Neural progenitor cell (in vitro differentiated cells): Measurements from ENCODE around the gene CAPN14. TPM values are rescaled to one million over a fixed set of nuclear protein-coding genes. Genes with fewer than 3 reads are reported as not detected.

Experiments used
- DNase-seq: peaks from one replicate; pipeline ENCODE4 v3.0.0-alpha.2; 2016; ENCODE audit warnings: low spot score
- H2AFZ ChIP-seq: fragments of 200-600 bp; sonication (generic); replicated peaks from 2 replicates; pipeline ENCODE4 v1.6.1; 2016; ENCODE audit warnings: antibody characterized with exemption
- H3F3A ChIP-seq: fragments of 200-600 bp; sonication (generic); 2 replicates; pipeline ENCODE4 v1.6.1; 2016; ENCODE audit warnings: antibody characterized with exemption, low read depth
- H3K27ac ChIP-seq: fragments of 200-600 bp; sonication (generic); 2 replicates; pipeline ENCODE4 v1.5.1; 2016; ENCODE audit warnings: mild to moderate bottlenecking
- H3K27me3 ChIP-seq: fragments of 200-600 bp; sonication (generic); 2 replicates; pipeline ENCODE4 v1.6.1; 2016; ENCODE audit warnings: mild to moderate bottlenecking, moderate library complexity
- H3K36me3 ChIP-seq: fragments of 200-600 bp; sonication (generic); 2 replicates; pipeline ENCODE4 v1.5.1; 2016
- H3K4me1 ChIP-seq: fragments of 200-600 bp; sonication (generic); 2 replicates; pipeline ENCODE4 v1.6.1; 2016; ENCODE audit warnings: mixed run types
- H3K4me2 ChIP-seq: fragments of 200-600 bp; sonication (generic); 2 replicates; pipeline ENCODE4 v1.6.1; 2016
- H3K4me3 ChIP-seq: fragments of 200-600 bp; sonication (generic); 2 replicates; pipeline ENCODE4 v1.5.1; 2016
- H3K79me2 ChIP-seq: fragments of 200-600 bp; sonication (generic); 2 replicates; pipeline ENCODE4 v1.6.1; 2016; ENCODE audit warnings: low read depth
- H3K9ac ChIP-seq: fragments of 200-600 bp; sonication (generic); 2 replicates; pipeline ENCODE4 v1.6.1; 2016
- H3K9me3 ChIP-seq: fragments of 200-600 bp; sonication (generic); 2 replicates; pipeline ENCODE4 v1.5.1; 2016; ENCODE audit warnings: low read depth
- H4K20me1 ChIP-seq: fragments of 200-600 bp; sonication (generic); 2 replicates; pipeline ENCODE4 v1.6.1; 2016; ENCODE audit warnings: low read depth
- H3K27ac Mint-ChIP-seq: 3 replicates; pipeline ENCODE4 v1.8.0; 2021; ENCODE audit warnings: mixed read lengths
- H3K27me3 Mint-ChIP-seq: 2 replicates; pipeline ENCODE4 v1.8.0; 2022; ENCODE audit warnings: low read depth, mild to moderate bottlenecking, inconsistent platforms, moderate library complexity, mixed read lengths; ENCODE audit not compliant: insufficient read depth
- H3K36me3 Mint-ChIP-seq: 3 replicates; pipeline ENCODE4 v1.8.0; 2021; ENCODE audit warnings: mixed read lengths
- H3K4me1 Mint-ChIP-seq: 3 replicates; pipeline ENCODE4 v1.8.0; 2021; ENCODE audit warnings: mixed read lengths
- H3K4me3 Mint-ChIP-seq: 3 replicates; pipeline ENCODE4 v1.8.0; 2021; ENCODE audit warnings: mild to moderate bottlenecking, moderate library complexity, mixed read lengths
- H3K9me3 Mint-ChIP-seq: 3 replicates; pipeline ENCODE4 v1.8.0; 2020; ENCODE audit warnings: mixed read lengths
- EZH2 ChIP-seq: fragments of 200-600 bp; sonication (generic); IDR thresholded peaks from 2 replicates; pipeline ENCODE4 v1.6.1; 2017; ENCODE audit warnings: antibody characterized with exemption, mild to moderate bottlenecking, moderate library complexity
- EZH2phosphoT487 ChIP-seq: fragments of 200-600 bp; sonication (generic); IDR thresholded peaks from 2 replicates; pipeline ENCODE4 v1.6.1; 2017; ENCODE audit warnings: antibody characterized with exemption
- total RNA-seq: library from RNA; depleted of rRNA; stranded (reverse); fragments of >200 nt; gene quantifications from 2 replicates; pipeline ENCODE4 v1.2.3, GENCODE V29; 2015; ENCODE audit warnings: low replicate concordance
- TF ChIP-seq, protein P1 (sequence below): fragments of 200-600 bp; sonication (generic); IDR thresholded peaks from 2 replicates; pipeline ENCODE4 v1.5.1; 2017; ENCODE audit warnings: antibody characterized with exemption, mild to moderate bottlenecking

CAPN14 gene
- total RNA-seq, 1 donor from 2014 or later, result 0.04 TPM

DNA sequence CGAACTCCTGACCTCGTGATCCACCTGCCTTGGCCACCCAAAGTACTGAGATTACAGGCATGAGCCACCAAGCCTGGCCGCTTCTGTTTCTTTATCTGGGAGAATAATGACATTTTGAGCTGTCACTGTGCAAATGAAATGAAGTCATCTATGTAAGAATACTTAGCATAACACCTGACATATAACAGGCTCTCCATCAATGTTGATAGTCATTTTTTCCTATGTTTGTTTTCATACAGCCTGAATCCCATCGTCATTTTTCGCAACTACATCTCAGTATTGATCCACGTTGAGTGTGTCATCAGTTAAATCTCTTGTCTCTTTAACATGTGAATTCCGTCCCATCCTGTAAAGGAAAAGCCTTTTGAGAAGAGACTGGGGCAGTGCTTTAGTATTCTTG is 6.4 kb upstream of the CAPN14 start:
- Histone ChIP-seq H3K27ac (no peak overlapping the region), H3F3A (no peaks in the 10 kb centered on the region), H3K79me2 (no peaks in the 10 kb centered on the region), H3K27me3 (no peaks in the 10 kb centered on the region), H3K4me3 (no peak overlapping the region), H3K9ac (no peak overlapping the region), H3K4me1 (no peaks in the 10 kb centered on the region), H3K4me2 (no peak overlapping the region), H3K9me3 (no peaks in the 10 kb centered on the region), H2AFZ (no peak overlapping the region), H3K36me3 (no peaks in the 10 kb centered on the region), H4K20me1 (no peaks in the 10 kb centered on the region)
- DNase-seq, result no peak
- H3K27me3 Mint-ChIP-seq, result peaks cover 7% of the 10 kb centered on the region
- no peak overlapping the region for H3K27ac Mint-ChIP-seq
- no peaks in the 10 kb centered on the region for H3K36me3 Mint-ChIP-seq
- peaks cover 2% of the 10 kb centered on the region for H3K4me1 Mint-ChIP-seq
- TF ChIP-seq EZH2phosphoT487, result no peak
- no peak for TF ChIP-seq EZH2
- TF ChIP-seq, protein P1, sequence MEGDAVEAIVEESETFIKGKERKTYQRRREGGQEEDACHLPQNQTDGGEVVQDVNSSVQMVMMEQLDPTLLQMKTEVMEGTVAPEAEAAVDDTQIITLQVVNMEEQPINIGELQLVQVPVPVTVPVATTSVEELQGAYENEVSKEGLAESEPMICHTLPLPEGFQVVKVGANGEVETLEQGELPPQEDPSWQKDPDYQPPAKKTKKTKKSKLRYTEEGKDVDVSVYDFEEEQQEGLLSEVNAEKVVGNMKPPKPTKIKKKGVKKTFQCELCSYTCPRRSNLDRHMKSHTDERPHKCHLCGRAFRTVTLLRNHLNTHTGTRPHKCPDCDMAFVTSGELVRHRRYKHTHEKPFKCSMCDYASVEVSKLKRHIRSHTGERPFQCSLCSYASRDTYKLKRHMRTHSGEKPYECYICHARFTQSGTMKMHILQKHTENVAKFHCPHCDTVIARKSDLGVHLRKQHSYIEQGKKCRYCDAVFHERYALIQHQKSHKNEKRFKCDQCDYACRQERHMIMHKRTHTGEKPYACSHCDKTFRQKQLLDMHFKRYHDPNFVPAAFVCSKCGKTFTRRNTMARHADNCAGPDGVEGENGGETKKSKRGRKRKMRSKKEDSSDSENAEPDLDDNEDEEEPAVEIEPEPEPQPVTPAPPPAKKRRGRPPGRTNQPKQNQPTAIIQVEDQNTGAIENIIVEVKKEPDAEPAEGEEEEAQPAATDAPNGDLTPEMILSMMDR, result no peak
- H3K4me3 Mint-ChIP-seq, result no peak overlapping the region
- no peaks in the 10 kb centered on the region for H3K9me3 Mint-ChIP-seq

DNA sequence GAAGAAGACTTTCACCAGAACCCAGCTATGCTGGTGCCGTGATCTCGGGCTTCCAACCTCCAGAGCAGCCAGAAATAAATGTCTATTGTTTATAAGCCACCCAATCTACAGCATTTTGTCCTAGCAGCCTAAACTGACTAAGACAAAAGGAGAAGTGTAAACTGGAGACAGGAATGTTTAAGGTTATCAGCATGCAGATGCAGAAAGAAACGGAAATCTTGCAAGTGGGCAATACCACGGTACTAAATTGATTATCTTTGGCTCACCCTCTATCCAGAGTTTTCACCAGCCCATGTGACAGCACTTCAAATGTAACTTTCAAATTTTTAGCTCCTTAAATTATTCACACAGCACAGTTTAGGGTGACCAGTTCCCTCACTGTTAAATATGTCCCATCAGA is 5.7 kb upstream of the CAPN14 start:
- Mint-ChIP-seq H3K4me1 (peaks cover 2% of the 10 kb centered on the region), H3K4me3 (no peak overlapping the region), H3K27me3 (peaks cover 7% of the 10 kb centered on the region), H3K27ac (no peak overlapping the region), H3K36me3 (no peaks in the 10 kb centered on the region), H3K9me3 (no peaks in the 10 kb centered on the region)
- Histone ChIP-seq H3K9ac (no peak overlapping the region), H3K36me3 (no peaks in the 10 kb centered on the region), H3K4me2 (no peak overlapping the region), H2AFZ (no peak overlapping the region), H3K9me3 (no peaks in the 10 kb centered on the region), H3K4me3 (no peak overlapping the region), H3F3A (no peaks in the 10 kb centered on the region), H3K4me1 (no peaks in the 10 kb centered on the region), H3K27ac (no peak overlapping the region), H3K79me2 (no peaks in the 10 kb centered on the region), H4K20me1 (no peaks in the 10 kb centered on the region), H3K27me3 (no peaks in the 10 kb centered on the region)
- DNase-seq, result no peak
- TF ChIP-seq EZH2phosphoT487, result no peak
- TF ChIP-seq, protein P1, result no peak
- no peak for TF ChIP-seq EZH2

DNA sequence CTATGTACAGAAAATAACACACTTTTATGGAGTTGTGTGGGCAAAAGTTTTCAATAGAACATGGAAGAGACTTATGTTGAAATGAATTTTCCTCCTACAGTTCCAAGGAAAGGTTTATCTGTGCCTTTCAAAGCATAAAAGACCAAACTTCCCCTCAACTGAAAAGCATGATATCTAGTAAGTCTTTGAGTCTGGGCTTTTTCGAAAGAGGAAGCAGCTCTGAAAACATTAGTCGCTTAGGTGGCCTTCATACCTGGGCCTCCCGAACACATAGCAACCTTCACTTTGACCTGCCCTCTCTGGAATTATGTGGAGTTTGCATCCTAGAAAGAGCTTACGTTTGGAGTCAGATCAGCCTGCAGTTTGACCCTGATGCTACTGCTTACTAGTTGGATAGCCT is 4.8 kb upstream of the CAPN14 start:
- no peaks in the 10 kb centered on the region for H3K36me3 Mint-ChIP-seq
- no peaks in the 10 kb centered on the region for H3K79me2 ChIP-seq
- H3K4me3 ChIP-seq, result no peak overlapping the region
- no peak overlapping the region for H3K9ac ChIP-seq
- H3F3A ChIP-seq, result no peaks in the 10 kb centered on the region
- H4K20me1 ChIP-seq, result no peaks in the 10 kb centered on the region
- no peaks in the 10 kb centered on the region for H3K9me3 ChIP-seq
- no peaks in the 10 kb centered on the region for H3K4me1 ChIP-seq
- H3K4me2 ChIP-seq, result no peak overlapping the region
- peaks cover 5% of the 10 kb centered on the region for H3K4me1 Mint-ChIP-seq
- H3K9me3 Mint-ChIP-seq, result no peaks in the 10 kb centered on the region
- TF ChIP-seq, protein P1, result no peak
- TF ChIP-seq EZH2phosphoT487, result no peak
- TF ChIP-seq EZH2, result no peak
- peaks cover 3% of the 10 kb centered on the region for H3K27me3 Mint-ChIP-seq
- H3K36me3 ChIP-seq, result no peaks in the 10 kb centered on the region
- no peak overlapping the region for H3K27ac Mint-ChIP-seq
- H2AFZ ChIP-seq, result no peak overlapping the region
- H3K27me3 ChIP-seq, result no peaks in the 10 kb centered on the region
- H3K27ac ChIP-seq, result no peak overlapping the region
- no peak for DNase-seq
- no peak overlapping the region for H3K4me3 Mint-ChIP-seq

DNA sequence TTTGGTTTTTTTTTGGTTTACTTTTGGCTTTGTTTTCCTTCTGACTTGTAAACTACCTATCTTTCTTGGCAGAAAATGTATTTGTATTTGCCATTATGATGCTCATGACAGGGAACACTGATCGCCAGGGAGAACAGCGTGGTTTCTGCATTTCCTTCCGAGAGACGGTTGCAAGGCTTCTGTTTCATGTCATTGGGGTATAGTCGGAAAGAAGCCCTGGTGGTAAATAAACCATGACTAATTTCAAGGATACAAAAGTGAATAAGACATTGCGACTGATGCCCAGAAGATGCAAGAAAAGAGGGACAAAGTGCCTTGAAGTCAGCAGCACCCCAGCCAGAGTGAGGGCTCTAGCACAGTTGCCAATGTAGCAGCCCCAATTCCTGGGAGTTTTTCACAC is 4.2 kb upstream of the CAPN14 start:
- Histone ChIP-seq H3K4me1 (no peaks in the 10 kb centered on the region), H3K9me3 (no peaks in the 10 kb centered on the region), H2AFZ (no peak overlapping the region), H3F3A (no peaks in the 10 kb centered on the region), H3K27me3 (no peaks in the 10 kb centered on the region), H4K20me1 (no peaks in the 10 kb centered on the region), H3K4me3 (no peak overlapping the region), H3K79me2 (no peaks in the 10 kb centered on the region), H3K9ac (no peak overlapping the region), H3K36me3 (no peaks in the 10 kb centered on the region), H3K4me2 (no peak overlapping the region), H3K27ac (no peak overlapping the region)
- Mint-ChIP-seq H3K4me3 (no peak overlapping the region), H3K27ac (no peak overlapping the region), H3K4me1 (peaks cover 5% of the 10 kb centered on the region), H3K9me3 (no peaks in the 10 kb centered on the region), H3K27me3 (peaks cover 3% of the 10 kb centered on the region), H3K36me3 (no peaks in the 10 kb centered on the region)
- TF ChIP-seq, protein P1, result no peak
- no peak for TF ChIP-seq EZH2
- no peak for DNase-seq
